Activated B cell treated with CpG ODN at 0.5 μM for 24 hours (primary cell): ENCODE measurements around the gene ITM2B. TPM values are rescaled to one million over a fixed set of nuclear protein-coding genes. Genes with fewer than 3 reads are reported as not detected.
A peak's percentile ranks its signal among the peaks of the same experiment; 100 is the strongest.

Source experiments
- ATAC-seq: fragments of 200-7000 bp; cut with Tn5 transposase; one replicate; pipeline ENCODE4 v1.10.0; 2021; ENCODE audit warnings: low read depth, mild to moderate bottlenecking, moderate library complexity
- CTCF ChIA-PET: fragments of 350-600 bp; sonication (Branson Sonifier 250); formaldehyde crosslinking; loops from one replicate; lab custom pipeline; 2021; ENCODE audit warnings: antibody characterized with exemption; lab: Charles Lee
- POLR2A ChIA-PET: fragments of 350-600 bp; sonication (Branson Sonifier 250); formaldehyde crosslinking; loops from one replicate; lab custom pipeline; 2021; ENCODE audit warnings: antibody characterized with exemption; lab: Charles Lee
- DNase-seq: peaks from one replicate; pipeline ENCODE4 v3.0.0; 2022
- H3K27ac Mint-ChIP-seq: one replicate; pipeline ENCODE4 v1.8.0; 2020; ENCODE audit warnings: mixed read lengths
- H3K27me3 Mint-ChIP-seq: one replicate; pipeline ENCODE4 v1.8.0; 2021; ENCODE audit warnings: mixed read lengths
- H3K36me3 Mint-ChIP-seq: one replicate; pipeline ENCODE4 v1.8.0; 2021; ENCODE audit warnings: low read depth, mixed read lengths
- H3K4me1 Mint-ChIP-seq: one replicate; pipeline ENCODE4 v1.8.0; 2021; ENCODE audit warnings: mixed read lengths
- H3K4me3 Mint-ChIP-seq: one replicate; pipeline ENCODE4 v1.8.0; 2020; ENCODE audit warnings: mild to moderate bottlenecking, mixed read lengths
- H3K9me3 Mint-ChIP-seq: one replicate; pipeline ENCODE4 v1.8.0; 2020; ENCODE audit warnings: mixed read lengths
- intact Hi-C: fragments of 100-400 bp; cut with micrococcal nuclease; formaldehyde crosslinking; loops from one replicate; pipeline ENCODE4 v1.15.1; 2024
- total RNA-seq: library from RNA; stranded (reverse); gene quantifications from 2 replicates; pipeline ENCODE4 v1.2.3, GENCODE V29; 2022
- TF ChIP-seq, protein P1 (sequence below): fragments of 200-600 bp; IDR thresholded peaks from one replicate; pipeline ENCODE4 v1.8.0; 2022; ENCODE audit warnings: antibody characterized with exemption, mild to moderate bottlenecking

The ITM2B gene
- total RNA-seq, 1 donor from 2014 or later, result 102 TPM

DNA sequence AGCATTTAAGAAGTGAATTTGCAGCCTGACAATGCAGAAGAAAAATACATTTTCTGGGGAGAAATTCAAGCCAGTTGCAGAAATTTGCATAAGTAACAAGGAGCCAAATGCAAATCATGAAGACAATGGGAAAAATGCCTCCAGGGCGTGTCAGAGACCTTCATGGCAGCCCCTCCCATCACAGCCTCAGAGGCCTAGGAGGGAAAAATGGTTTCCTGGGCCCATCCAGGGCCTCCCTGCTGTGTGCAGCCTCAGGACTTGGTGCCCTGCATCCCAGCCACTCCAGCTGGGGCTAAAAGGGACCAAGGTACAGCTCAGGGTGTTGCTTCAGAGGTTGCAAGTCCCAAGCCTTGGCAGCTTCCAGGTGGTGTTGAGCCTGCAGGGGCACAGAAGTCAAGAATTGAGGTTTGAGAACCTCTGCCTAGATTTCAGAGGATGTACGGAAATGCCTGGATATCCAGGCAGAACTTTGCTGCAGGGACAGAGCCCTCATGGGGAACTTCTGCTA is 16.7 kb upstream of the ITM2B start:
- no peak overlapping the region for H3K27ac Mint-ChIP-seq
- DNase-seq, result no peak
- ChIA-PET POLR2A (no interaction called here), CTCF (no interaction called here)
- peaks cover 3% of the 10 kb centered on the region for H3K27me3 Mint-ChIP-seq
- intact Hi-C loops, result no loop called here
- peaks cover 2% of the 10 kb centered on the region for H3K9me3 Mint-ChIP-seq
- TF ChIP-seq, protein P1, sequence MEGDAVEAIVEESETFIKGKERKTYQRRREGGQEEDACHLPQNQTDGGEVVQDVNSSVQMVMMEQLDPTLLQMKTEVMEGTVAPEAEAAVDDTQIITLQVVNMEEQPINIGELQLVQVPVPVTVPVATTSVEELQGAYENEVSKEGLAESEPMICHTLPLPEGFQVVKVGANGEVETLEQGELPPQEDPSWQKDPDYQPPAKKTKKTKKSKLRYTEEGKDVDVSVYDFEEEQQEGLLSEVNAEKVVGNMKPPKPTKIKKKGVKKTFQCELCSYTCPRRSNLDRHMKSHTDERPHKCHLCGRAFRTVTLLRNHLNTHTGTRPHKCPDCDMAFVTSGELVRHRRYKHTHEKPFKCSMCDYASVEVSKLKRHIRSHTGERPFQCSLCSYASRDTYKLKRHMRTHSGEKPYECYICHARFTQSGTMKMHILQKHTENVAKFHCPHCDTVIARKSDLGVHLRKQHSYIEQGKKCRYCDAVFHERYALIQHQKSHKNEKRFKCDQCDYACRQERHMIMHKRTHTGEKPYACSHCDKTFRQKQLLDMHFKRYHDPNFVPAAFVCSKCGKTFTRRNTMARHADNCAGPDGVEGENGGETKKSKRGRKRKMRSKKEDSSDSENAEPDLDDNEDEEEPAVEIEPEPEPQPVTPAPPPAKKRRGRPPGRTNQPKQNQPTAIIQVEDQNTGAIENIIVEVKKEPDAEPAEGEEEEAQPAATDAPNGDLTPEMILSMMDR, result no peak
- H3K4me3 Mint-ChIP-seq, result no peak overlapping the region
- ATAC-seq, result no peak
- H3K4me1 Mint-ChIP-seq, result peaks cover 14% of the 10 kb centered on the region
- H3K36me3 Mint-ChIP-seq, result no peaks in the 10 kb centered on the region

DNA sequence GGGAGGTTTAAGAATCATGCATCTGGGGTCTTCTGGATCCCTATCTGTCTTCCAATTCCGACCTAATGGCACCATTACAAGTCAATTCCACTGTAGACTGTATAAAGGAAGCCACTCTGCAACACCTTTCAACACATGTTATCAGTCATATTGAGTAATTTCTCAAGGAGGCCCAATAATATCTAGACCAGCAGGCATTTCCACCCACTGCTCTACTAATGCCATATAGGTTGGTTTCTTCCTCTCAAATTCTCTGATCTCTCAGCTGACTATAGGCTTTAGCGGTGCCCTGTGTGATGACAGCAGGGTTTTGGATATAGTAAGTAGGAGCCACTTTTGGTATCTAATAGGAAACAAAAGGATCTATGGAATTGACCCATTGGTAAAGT is 12.4 kb upstream of the ITM2B start:
- Mint-ChIP-seq H3K27ac (peak overlapping the region; percentile 56), H3K4me3 (peak overlapping the region; percentile 72), H3K27me3 (no peaks in the 10 kb centered on the region), H3K36me3 (no peaks in the 10 kb centered on the region), H3K4me1 (peaks cover 32% of the 10 kb centered on the region), H3K9me3 (peaks cover 2% of the 10 kb centered on the region)
- DNase-seq, result no peak
- ChIA-PET POLR2A (interaction anchor here (1.5 to 2.7 kb wide), 2 partner anchors 12 to 26 kb away, joined by 4 to 11 read pairs; partner anchors contain the start of gene ITM2B), CTCF (interaction anchor here (1.1 to 1.3 kb wide), 2 partner anchors 8 to 114 kb away, joined by 3 read pairs; no protein-coding TSS in a partner anchor)
- ATAC-seq, result no peak
- intact Hi-C loops, result loop anchor here (2.0 kb wide), 1 partner anchor 14 kb away; no protein-coding TSS in a partner anchor
- TF ChIP-seq, protein P1, result no peak

DNA sequence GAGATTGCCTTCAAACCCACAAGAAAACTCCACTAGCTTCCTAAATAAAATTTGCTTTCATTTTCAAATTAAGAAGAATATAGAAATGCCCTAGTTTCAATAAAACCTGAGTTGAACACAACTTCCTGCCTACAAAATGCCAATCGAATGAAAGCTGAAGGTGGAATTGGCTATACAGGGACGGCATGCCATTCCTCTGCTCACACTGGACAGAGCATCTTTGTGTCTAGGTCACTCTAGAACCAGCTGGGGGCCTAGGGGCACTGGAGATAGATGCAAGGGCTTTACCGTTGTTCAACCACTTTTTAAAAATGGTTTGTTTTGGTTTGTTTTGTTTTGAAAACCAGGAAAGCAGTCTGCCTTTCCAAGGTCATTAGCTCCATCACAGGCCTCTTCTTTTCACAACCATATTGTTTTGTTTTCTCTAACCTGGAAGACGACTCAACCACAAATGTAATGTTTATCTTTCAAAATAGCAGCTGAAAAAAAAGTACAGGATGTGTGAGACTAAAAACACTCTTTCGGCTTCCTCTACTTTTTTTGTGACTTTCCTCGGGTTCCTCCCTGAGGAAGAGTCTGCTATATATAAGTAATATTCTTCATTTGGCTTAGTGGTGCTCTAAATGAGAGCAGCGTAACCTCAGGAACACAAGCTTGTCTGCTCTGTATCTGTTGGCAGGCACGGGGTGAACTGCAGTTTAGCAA is 11.9 kb upstream of the ITM2B start:
- POLR2A ChIA-PET, result interaction anchor here (0.6 to 2.7 kb wide), 3 partner anchors 12 to 27 kb away, joined by 3 to 11 read pairs (median 4); partner anchors contain the start of gene ITM2B
- CTCF ChIA-PET, result interaction anchor here (1.1 to 1.6 kb wide), 4 partner anchors 9 to 113 kb away, joined by 3 to 4 read pairs (median 3); partner anchors contain the start of gene ITM2B
- no peak for DNase-seq
- H3K36me3 Mint-ChIP-seq, result no peaks in the 10 kb centered on the region
- intact Hi-C loops, result loop anchor here (2.0 kb wide), 1 partner anchor 14 kb away; no protein-coding TSS in a partner anchor
- peak overlapping the region; percentile 72 for H3K4me3 Mint-ChIP-seq
- H3K4me1 Mint-ChIP-seq, result peaks cover 32% of the 10 kb centered on the region
- no peak for ATAC-seq
- H3K27me3 Mint-ChIP-seq, result no peaks in the 10 kb centered on the region
- peaks cover 2% of the 10 kb centered on the region for H3K9me3 Mint-ChIP-seq
- TF ChIP-seq, protein P1, result no peak
- peak overlapping the region; percentile 56 for H3K27ac Mint-ChIP-seq

DNA sequence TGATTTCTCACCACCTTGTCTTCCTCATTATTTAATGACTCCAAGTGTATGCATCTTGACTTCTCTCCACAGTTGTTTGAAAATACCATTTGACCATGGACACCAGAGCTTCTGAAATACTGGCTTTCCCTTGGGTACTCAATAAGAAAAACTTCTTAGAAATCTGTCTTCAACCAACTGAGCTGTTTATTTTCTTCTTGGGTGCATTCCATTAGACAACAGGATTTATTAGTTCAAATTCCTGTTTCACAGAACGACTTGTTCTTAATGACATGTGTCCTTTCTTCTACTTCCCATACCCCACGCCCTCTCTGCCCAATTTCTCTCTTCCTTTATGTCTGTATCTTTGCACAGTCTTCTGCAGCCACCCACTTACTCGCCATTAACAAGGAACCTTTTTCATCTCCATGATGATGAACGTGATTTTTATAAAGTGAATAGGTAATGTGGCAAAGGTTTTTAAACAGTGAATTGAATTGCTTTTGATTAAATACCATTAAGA is 11.3 kb upstream of the ITM2B start:
- ChIA-PET CTCF (interaction anchor here (1.2 to 1.6 kb wide), 2 partner anchors 11 to 27 kb away, joined by 3 to 4 read pairs; partner anchors contain the start of gene ITM2B), POLR2A (interaction anchor here (0.6 to 2.7 kb wide), 2 partner anchors 11 to 24 kb away, joined by 3 to 11 read pairs; partner anchors contain the start of gene ITM2B)
- DNase-seq (no peak), ATAC-seq (no peak)
- Mint-ChIP-seq H3K9me3 (peaks cover 2% of the 10 kb centered on the region), H3K27me3 (no peaks in the 10 kb centered on the region), H3K4me1 (peaks cover 32% of the 10 kb centered on the region), H3K4me3 (peak overlapping the region; percentile 72), H3K36me3 (no peaks in the 10 kb centered on the region), H3K27ac (no peak overlapping the region)
- TF ChIP-seq, protein P1, result no peak
- intact Hi-C loops, result loop anchor here (2.0 kb wide), 1 partner anchor 13 kb away; no protein-coding TSS in a partner anchor
